Cardiac muscle cell (in vitro differentiated cells and primary cell): Measurements from ENCODE around the gene NAALADL2. TPM values are rescaled to one million over a fixed set of nuclear protein-coding genes. Genes with fewer than 3 reads are reported as not detected.

Experiments used
- DNase-seq, 2 donors: peaks; one replicate each; pipeline versions ENCODE4 v3.0.0 to v3.0.0-alpha.2; 2010 to 2017; ENCODE audit warnings: low read depth in 1 of 2, low spot score in 1 of 2
- H3K27ac ChIP-seq: fragments of 200-600 bp; sonication (generic); 2 replicates; pipeline ENCODE4 v1.5.1; 2016
- H3K27me3 ChIP-seq: fragments of 200-600 bp; sonication (generic); 2 replicates; pipeline ENCODE4 v1.6.0; 2016; ENCODE audit warnings: control low read depth
- H3K36me3 ChIP-seq: fragments of 200-600 bp; sonication (generic); 2 replicates; pipeline ENCODE4 v1.5.1; 2016; ENCODE audit warnings: control low read depth
- H3K4me1 ChIP-seq: fragments of 200-600 bp; sonication (generic); 2 replicates; pipeline ENCODE4 v1.8.1; 2017; ENCODE audit warnings: low read depth, mild to moderate bottlenecking, mixed run types
- H3K4me3 ChIP-seq: fragments of 200-600 bp; sonication (generic); 2 replicates; pipeline ENCODE4 v1.5.1; 2016; ENCODE audit warnings: mild to moderate bottlenecking
- H3K9me3 ChIP-seq: fragments of 200-600 bp; sonication (generic); 2 replicates; pipeline ENCODE4 v1.5.1; 2017; ENCODE audit warnings: low read depth, mild to moderate bottlenecking, control low read depth
- polyA plus RNA-seq: library from polyadenylated mRNA; unstranded; fragments of >200 nt; fragmentation: Nextera tagmentation; extraction: Ambion mirVana; gene quantifications from 2 replicates; pipeline ENCODE4 v1.2.1, GENCODE V29; 2016
- total RNA-seq: library from RNA; depleted of rRNA; stranded (reverse); fragments of >200 nt; gene quantifications from 2 replicates; pipeline ENCODE4 v1.2.3, GENCODE V29; 2016
- TF ChIP-seq, protein P1 (sequence below): IDR thresholded peaks from 2 replicates; pipeline ENCODE4 v1.5.1; 2012; ENCODE audit warnings: low read depth, mild to moderate bottlenecking, low read length

Gene NAALADL2
- total and polyA plus RNA-seq, 2 experiments from 2014 or later: 2.4 to 3.8 TPM

DNA sequence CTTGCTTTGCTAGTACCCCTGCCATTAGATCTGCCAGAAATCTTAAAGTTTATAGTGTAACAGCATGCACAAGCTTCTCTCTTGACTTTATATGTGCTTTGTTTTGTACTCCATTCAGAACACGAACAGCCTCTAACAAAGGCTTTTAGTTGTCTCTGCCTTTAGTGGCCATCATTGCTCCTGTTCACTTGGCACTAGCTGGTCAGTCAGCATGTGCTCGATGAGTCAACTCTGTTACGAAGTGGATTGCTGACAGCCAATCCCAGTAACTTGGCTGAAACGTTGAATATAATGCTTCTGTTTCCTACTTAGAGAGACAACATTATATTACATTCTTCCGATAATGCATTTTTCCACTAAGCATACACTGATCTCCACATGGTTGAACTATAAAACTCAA, 349.2 kb downstream of the NAALADL2 start:
- no peaks in the 10 kb centered on the region for H3K27me3 ChIP-seq
- TF ChIP-seq, protein P1, sequence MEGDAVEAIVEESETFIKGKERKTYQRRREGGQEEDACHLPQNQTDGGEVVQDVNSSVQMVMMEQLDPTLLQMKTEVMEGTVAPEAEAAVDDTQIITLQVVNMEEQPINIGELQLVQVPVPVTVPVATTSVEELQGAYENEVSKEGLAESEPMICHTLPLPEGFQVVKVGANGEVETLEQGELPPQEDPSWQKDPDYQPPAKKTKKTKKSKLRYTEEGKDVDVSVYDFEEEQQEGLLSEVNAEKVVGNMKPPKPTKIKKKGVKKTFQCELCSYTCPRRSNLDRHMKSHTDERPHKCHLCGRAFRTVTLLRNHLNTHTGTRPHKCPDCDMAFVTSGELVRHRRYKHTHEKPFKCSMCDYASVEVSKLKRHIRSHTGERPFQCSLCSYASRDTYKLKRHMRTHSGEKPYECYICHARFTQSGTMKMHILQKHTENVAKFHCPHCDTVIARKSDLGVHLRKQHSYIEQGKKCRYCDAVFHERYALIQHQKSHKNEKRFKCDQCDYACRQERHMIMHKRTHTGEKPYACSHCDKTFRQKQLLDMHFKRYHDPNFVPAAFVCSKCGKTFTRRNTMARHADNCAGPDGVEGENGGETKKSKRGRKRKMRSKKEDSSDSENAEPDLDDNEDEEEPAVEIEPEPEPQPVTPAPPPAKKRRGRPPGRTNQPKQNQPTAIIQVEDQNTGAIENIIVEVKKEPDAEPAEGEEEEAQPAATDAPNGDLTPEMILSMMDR: no peak

DNA sequence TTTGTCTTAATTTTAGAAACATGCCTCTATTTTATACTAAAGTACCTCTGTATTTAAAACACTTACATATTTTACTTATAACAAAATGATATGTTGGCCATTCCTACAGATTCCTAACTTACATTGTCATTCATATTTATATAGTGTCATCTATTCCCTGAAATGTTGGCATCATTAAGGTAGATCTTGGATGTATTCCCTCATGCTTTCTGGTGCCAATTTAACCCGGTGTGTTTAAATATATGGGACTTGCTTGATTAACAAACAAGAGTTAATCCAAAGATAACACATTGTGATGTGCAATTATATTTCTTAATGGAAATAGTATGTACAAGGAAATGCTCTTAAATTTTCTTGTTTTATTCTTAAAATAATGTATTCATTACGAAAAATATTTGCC, 352.3 kb downstream of the NAALADL2 start:
- Histone ChIP-seq H3K9me3 (no peaks in the 10 kb centered on the region), H3K27me3 (no peaks in the 10 kb centered on the region), H3K36me3 (no peaks in the 10 kb centered on the region), H3K4me1 (no peaks in the 10 kb centered on the region), H3K4me3 (no peak overlapping the region), H3K27ac (no peak overlapping the region)
- DNase-seq: no peak
- TF ChIP-seq, protein P1: no peak

More for the DNA sequence above, 349.2 kb downstream of the NAALADL2 start:
- no peaks in the 10 kb centered on the region for H3K36me3 ChIP-seq
- peak in 1 of 2 donors; percentile 47 for DNase-seq
- H3K4me1 ChIP-seq: no peaks in the 10 kb centered on the region
- no peak overlapping the region for H3K4me3 ChIP-seq
- no peaks in the 10 kb centered on the region for H3K9me3 ChIP-seq
- H3K27ac ChIP-seq: no peak overlapping the region

DNA sequence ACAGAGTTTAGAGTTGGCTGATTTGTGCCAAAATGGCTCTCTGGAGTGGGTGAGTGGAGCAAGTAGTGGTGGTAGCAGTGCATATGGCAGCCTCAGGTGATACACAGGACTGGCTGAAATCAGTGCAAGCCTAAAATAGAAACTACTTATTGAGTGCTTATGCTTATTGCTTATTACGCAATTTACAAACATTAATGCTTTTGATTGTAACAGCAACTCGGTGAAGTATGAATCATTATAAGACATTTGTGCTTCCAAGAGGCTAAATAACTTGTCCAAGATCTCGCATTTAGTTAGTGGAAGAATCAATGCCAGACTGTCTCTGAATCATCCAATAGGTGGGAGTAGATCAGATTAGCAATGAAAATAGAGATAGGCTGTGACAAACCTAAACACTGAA, 353.8 kb downstream of the NAALADL2 start:
- Histone ChIP-seq H3K27ac (no peak overlapping the region), H3K4me3 (no peak overlapping the region), H3K36me3 (no peaks in the 10 kb centered on the region), H3K27me3 (no peaks in the 10 kb centered on the region), H3K9me3 (no peaks in the 10 kb centered on the region), H3K4me1 (no peaks in the 10 kb centered on the region)
- TF ChIP-seq, protein P1: no peak
- peak in 1 of 2 donors; percentile 25 for DNase-seq

DNA sequence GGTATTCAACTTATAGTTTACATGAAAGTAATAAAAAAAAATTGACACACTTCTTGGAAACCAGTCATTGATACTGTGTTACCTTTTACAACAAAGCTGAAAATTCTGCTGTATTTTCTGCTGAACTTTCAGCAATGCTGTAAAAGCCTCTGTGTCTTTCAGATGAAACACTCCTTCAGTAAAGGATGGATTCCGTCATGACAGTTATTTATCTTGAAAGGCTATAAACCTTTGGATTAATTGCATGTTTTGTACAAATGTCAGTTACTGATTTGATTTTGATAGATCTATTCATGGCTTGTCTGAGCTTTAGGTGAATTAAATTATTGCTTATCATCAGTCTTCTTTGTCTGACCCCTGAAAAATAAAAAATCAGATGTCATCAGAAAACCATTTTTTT, 355.1 kb downstream of the NAALADL2 start:
- H3K36me3 ChIP-seq: no peaks in the 10 kb centered on the region
- DNase-seq: no peak
- no peaks in the 10 kb centered on the region for H3K4me1 ChIP-seq
- H3K27ac ChIP-seq: no peak overlapping the region
- H3K9me3 ChIP-seq: no peaks in the 10 kb centered on the region
- TF ChIP-seq, protein P1: no peak
- H3K27me3 ChIP-seq: no peaks in the 10 kb centered on the region
- no peak overlapping the region for H3K4me3 ChIP-seq

DNA sequence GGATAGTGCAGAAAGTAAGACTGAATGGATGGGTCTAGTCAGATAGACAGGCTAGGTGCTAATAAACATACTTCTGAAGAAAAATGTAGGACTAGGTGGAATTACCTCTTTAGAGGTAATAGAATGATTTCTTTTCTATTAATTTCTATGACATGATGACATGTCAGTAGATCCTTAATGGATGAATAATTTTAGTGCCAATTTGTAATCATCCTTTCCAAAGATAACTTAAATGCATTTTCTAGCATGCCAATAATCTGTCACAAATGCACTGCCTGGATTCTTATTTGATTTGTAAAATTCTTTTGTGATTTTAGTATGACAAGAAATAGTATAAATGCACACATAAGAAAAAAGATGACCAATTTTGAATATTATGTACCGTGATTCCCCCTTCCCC, 356.7 kb downstream of the NAALADL2 start:
- no peak overlapping the region for H3K27ac ChIP-seq
- H3K4me3 ChIP-seq: no peak overlapping the region
- H3K4me1 ChIP-seq: no peaks in the 10 kb centered on the region
- H3K36me3 ChIP-seq: no peaks in the 10 kb centered on the region
- DNase-seq: no peak
- TF ChIP-seq, protein P1: no peak
- H3K9me3 ChIP-seq: no peaks in the 10 kb centered on the region
- no peaks in the 10 kb centered on the region for H3K27me3 ChIP-seq

DNA sequence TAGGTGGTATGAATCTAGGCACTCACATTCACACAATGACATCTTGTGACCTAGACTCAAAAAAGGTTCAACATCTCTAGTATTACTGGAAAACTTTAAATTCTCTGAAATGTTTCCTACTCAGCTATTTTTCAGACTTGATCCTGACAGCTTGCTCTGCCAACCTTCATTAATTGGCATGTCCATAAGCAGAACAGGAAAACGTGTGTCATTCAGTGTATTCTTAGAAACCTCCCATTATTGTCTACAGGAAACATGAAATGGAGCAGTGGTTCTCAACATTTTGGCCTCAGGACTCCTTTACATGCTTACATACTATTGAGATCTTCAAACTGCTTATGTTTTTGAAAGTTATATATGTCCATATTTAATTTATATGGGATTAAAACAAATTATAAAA, 363.2 kb downstream of the NAALADL2 start:
- H3K27me3 ChIP-seq: no peaks in the 10 kb centered on the region
- H3K27ac ChIP-seq: no peak overlapping the region
- H3K4me1 ChIP-seq: no peaks in the 10 kb centered on the region
- TF ChIP-seq, protein P1: no peak
- H3K36me3 ChIP-seq: no peaks in the 10 kb centered on the region
- no peak for DNase-seq
- no peaks in the 10 kb centered on the region for H3K9me3 ChIP-seq
- H3K4me3 ChIP-seq: no peak overlapping the region
